KBM-7 (cell line): ENCODE measurements around the gene DYNLL2.
A peak's percentile ranks its signal among the peaks of the same experiment; 100 is the strongest.
"Not testable (repeated sequence)": the region's sequence is repeated elsewhere in the genome, so short reads cannot be mapped to it uniquely, and the experiment has no call there.

ENCODE experiments used
- DNase-seq: peaks from one replicate; pipeline ENCODE4 v3.0.0-alpha.2; 2015
- in situ Hi-C: fragments of 300-500 bp; cut with MboI; formaldehyde crosslinking; loops from 2 replicates; pipeline ENCODE4 v1.14.3; 2020; ENCODE audit warnings: low sequenced_read_pairs, low pct_unique_long_range_greater_than_20kb, mixed read lengths

Gene DYNLL2

DNA sequence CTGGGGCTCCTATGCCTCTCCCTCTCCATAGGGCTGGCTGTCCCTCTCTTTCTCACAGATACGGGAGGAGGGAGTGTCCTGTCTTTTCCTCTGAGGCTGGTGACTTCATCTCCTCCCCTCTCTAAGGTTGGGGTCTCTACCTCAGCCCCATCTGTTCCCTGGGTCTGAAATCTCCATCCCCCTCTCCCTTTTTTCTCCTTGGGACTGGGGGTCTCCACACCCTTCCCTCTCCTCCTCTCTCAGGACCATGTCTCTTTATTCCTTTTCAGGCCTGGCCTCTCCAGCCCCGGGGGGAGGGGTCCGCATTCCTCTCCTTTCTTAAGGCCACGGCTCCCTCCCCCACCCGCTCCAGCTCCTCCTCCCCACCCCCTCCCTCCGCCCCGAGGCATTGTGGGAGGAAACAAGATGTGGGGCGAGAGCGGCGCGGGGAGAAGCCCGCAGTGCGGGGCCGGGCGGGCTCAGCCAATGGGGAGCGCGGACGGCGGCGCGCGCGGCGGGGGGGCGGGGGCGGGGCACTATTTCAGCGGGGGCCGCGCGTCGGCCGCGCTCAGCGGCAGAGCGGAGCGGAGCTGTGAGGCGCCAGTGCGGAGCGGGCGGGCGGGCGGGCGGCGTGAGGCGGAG is at the start of gene DYNLL2:
DYNLL2 (plus strand) TSS at position 550 of the 621 bp plus-strand sequence. CDS start 3,672 bp downstream, outside the sequence.
- peak; percentile 61 for DNase-seq
- in situ Hi-C loops: no loop called here

DNA sequence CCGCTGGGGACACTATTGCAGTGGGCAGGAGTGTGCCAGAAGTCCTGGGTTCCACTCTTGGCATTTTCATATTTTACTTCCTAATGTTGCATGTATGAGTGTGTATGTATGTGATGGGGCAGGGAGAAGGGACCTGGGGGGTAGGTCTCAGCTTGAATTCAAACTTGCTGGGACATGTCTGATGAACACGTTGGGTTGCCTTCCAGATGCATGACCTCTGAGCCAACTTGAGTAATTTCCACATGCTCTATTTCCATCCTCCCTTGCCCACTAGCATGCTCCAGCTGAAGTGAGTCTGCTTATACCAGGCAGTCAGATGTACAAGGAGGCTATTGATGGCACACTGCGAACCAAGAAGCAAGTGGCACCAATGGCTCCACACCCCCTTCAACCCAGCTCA is 43.2 kb upstream of the DYNLL2 start:
- no peak for DNase-seq
- in situ Hi-C loops: no loop called here

DNA sequence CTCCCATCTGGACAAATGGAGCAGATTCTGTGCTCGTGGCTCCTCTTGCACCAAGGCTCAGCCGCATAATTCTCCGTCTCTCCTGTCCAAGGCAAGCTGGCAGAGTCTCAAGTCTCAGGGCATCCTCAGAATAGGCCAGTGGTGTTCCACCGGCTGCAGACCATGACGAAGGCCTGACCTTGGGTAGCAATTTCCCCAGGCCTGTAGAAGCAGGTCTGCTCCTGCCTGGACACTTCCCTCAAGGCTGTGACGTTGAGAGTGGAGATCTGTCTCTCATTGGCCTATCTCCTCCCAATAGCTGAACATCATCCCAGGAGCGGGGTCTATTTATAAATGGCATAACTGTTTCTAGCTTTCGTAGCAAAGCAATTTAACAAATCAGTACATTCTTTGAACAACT is 42.8 kb upstream of the DYNLL2 start:
- in situ Hi-C loops: no loop called here
- DNase-seq: no peak

DNA sequence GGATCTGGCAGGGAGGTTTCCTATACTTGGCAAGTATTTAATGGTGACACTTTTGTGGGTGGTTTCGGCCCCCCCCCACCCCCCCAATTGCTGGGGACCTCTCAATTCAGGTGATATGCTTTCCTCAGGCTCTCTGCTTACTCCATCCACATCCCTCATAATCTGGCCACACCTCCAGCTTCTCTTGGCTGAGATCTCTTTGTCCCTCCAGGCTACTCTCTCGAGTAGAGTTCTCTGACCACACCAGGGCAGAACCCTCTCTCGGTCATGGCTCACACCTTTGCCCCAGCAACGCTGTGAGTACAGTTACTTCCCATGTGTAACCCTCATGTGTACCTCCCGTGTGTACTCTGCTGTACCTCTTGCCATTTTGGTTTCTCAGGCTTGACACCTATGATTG is 42.1 kb upstream of the DYNLL2 start:
- in situ Hi-C loops: no loop called here
- DNase-seq: no peak

DNA sequence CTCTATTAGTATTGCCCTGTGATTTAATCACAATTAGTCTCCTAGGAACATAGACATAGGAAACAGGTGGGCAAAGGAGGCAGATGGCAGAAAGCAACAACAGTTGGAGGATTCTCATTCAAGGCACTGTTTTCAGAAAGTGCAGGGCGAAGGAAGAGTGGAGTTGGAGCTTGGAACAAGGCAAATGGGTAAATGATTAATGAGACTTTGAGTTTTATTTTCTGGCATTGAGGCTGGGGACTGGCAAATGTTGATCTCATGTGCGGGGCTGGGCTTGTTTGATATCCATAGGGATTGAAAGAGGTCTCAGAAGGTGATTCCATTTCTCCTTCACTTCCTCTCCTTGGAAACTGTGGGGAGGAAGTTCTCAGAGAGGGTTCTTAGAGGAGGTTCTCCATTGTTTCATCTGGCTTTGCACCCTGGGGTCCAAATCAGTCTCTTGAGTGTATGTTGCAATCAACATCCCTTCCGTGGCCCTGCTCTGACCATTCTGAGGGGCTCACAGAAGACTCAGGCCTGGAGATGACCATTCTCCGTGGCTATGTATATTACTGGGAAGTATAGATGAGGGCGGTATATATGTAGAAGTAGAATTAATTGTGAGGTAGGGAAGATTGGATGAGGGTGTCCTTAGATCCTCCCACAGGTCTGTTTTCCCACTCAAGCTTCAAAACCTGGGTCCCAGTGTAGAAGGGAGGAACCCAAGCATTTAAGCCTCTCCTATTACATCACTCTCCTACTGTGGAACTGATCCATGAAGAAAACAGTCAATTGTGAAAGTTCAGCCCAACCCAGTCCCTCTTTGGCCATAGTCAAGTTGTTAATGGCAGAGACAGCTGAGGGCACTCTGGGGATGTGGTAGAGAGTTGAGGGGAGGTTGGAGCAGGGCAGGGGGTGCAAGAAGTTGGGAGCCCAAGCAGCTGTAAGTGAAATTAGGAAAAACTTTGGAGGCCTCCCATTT is 39.7 kb upstream of the DYNLL2 start:
- in situ Hi-C loops: no loop called here
- no peak for DNase-seq

DNA sequence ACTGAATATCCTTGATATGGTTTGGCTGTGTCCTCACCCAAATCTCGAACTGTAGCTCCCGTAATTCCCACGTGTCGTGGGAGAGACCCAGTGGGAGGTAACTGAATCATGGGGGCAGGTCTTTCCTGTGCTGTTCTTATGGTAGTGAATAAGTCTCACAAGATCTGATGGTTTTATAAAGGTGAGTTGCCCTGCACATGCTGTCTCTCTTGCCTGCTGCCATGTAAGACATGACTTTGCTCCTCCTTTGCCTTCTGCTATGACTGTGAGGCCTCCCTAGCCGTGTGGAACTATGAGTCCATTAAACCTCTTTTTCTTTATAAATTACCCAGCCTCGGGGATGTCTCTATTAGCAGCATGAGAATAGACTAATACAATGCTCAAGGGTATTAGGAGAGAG is 39.0 kb upstream of the DYNLL2 start:
- DNase-seq, in situ Hi-C loops: not testable (repeated sequence)

DNA sequence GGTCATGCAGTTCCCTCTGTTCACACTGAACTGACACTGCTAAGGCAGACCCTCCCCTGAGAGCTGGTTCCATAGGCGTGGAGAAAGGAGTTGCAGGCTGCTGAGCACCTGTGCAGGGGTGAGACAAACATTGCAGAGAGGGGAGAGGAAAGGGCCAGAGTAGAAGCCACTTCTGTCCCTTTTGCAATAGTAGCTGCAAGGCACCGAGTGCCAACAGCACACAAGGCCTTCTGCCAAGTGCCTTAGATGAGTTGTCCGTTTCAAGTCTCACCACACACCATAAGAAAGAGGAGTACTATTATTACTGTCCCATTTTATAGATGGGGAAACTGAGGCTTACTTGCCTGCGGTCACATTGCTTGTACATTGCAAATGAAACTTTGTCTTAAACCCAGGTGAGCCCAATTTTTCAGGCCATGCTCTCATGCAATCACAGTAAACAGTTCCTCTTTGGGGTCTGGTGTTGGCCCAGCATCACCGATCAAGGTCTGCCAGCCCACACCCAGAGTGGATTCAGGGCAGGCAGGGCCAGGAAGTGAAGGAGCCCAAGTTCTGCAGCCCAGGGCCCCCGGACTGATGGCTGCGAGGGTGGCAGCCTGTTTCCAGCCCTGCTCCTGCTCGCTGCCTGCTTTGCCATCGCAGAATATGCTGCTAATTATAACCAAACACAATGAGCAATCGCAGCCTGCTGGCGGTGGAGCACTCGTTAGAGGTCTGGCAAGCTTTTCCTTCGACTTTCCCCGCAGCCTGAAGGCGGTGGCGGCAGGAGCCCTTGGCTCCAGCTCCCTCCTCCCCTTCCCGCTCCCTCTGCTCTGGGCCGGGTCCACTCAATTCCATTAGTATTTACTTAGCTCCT is 36.8 kb upstream of the DYNLL2 start:
- in situ Hi-C loops: no loop called here
- DNase-seq: no peak

DNA sequence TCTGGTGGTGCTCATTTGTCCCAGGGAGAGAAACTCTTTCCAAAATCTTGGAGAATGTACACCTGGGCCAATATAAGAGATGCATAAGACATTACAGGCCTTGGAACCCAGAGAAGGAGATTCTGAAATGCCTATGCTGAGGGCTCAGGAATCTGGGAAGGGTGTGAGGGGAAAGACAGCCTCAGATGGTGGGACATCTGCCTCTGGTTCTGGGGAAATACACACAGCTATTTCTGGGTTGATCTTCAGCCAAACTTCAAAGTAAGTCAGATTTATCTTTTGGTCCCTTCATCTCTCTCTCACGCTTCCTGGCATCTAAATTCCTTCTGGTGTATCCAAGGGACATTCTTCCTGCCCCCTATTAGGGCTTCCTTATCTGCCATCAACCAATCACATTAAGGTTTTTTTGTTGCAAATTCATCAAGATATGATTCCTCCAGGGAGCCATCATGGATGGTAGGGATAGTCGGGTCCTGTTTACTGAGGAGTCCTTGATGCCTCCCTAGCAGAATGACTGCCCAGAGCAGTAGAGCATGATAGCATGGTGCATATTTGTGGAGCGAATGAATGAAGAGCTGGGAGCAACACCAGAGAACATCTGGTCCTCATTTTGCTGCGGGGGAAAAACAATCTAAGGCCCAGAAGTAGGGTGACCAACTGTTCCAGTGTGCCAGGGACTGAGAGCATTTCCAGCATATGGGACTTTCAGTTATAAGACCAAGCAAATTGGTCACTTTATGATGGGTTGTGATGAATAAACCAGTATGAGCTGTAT is 35.7 kb upstream of the DYNLL2 start:
- in situ Hi-C loops: no loop called here
- DNase-seq: no peak

DNA sequence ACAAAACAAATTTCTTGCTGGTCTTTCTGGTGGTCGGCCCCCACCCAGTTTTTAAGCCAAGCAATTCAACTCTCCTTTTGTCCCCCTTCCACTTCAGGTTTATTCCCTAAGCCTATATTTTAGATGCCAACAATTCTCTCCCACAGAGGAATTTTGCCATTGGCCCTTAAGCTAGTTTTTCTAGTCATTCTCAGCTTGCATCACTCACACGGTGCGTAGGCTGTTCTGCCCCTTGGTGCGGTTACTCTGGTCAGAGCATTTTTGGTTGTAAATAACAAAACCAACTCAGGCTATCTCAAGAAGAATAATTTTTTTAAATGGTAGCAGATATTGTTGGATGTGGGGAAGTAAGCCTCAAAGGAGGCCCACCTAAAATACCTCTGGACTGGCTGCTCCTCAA is 33.7 kb upstream of the DYNLL2 start:
- in situ Hi-C loops: no loop called here
- no peak for DNase-seq

DNA sequence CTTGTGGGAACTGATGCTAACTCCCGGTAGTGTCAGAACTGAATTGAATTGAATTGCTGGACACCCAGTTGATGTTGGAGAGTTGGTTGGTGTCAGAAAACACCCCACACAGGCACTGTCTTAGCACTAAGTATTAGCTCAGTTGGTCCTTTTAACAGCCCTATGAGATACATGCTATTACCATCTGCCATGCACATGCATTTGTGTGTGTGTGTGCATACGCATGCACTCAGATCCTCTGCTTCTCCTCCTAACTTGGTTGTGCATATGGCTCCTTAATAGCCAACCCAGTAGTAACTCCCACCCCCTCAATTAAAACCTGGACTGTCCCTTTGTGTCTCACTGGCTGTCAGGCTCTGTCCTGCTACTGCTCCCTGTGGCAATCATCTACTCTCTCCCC is 32.3 kb upstream of the DYNLL2 start:
- in situ Hi-C loops: no loop called here
- no peak for DNase-seq

DNA sequence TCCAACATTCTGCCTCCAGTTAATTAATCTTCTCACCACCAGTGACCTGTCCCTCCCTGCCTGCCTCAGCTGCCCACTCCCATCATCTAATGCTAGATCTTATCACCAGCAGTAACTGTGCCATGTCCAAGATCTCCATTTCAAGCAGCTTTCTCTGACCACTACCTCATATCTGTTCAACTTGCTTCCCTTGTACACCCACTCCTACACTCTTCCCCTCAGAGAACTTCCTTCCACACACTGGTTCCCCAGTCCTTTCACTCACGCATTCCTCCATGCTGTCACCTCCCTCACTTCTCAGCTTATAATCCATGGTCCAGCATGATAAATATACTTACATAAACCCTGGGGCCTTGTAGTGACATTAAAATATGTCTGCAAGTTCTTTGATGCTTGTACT is 31.8 kb upstream of the DYNLL2 start:
- no peak for DNase-seq
- in situ Hi-C loops: no loop called here

DNA sequence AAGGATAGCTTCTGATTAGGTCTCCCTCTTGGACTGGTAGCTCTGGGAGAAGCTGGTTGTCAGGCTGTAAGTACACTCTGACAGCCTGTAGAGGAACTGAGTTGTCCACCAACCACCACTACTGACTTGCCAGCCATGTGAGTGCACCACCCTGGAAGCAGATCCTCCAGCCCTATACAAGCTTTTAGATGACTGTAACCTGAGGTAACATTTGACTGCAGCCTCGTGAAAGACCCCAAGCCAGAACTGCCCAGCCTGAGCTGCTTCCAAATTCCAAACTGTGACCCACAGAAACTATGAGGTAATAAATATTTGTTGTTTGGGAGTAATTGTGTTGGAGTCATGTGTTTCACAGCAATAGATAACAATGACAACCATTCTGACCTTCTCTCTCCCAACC is 30.8 kb upstream of the DYNLL2 start:
- no peak for DNase-seq
- in situ Hi-C loops: no loop called here

DNA sequence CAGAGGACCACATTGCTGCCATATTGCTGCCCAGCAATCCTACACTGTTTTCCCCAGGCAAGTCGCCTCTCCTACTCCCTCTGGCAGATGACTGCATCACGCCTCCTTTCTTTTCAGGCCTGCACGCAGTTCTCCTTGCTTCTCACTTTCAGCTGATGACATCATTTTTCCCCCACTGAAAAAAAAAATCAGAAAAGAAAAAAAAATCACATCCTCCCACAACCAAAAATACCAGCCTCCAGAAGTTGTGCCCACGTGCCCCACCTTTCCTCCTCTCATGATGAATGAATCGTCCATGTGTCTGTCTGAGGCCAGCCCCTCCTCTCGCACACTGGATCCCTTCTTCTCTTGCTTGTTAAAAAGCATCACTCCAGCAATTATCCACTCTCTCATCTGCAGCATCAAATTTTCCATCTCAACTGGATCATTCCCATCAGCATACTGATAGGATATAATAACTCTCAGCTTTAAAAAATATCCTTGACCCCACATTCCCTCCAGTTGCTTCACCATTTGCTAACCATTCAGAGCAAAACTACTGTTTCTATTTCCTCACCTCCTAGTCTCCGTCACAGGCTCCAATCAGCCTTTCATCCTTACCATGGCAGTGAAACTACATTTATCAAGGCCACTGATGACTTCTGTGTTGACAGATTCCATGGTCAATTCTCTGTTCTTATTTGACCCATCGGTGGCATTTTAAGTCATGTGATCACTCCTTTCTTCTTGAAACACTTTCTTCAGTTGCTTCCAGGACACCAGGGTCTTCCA is 30.1 kb upstream of the DYNLL2 start:
- no peak for DNase-seq
- in situ Hi-C loops: no loop called here

DNA sequence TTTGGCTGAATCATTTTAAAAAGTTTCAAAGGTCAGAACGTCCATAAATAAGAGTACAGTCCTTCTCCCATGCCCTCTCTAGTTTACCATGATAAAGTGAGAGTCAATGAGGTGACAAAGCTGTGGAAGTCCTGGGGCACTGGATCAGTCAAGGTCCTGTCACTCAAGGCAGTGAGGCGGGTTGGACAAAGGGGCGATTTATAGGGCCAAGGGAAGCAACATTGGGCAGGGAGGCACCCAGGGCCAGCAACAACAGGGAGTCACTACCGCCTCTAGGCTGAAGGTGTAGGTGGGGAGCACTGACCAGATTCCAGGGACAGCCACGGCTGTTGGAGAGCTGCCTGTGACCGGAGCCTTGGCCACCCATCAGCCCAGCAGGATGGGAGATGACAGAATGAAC is 28.6 kb upstream of the DYNLL2 start:
- in situ Hi-C loops: no loop called here

DNA sequence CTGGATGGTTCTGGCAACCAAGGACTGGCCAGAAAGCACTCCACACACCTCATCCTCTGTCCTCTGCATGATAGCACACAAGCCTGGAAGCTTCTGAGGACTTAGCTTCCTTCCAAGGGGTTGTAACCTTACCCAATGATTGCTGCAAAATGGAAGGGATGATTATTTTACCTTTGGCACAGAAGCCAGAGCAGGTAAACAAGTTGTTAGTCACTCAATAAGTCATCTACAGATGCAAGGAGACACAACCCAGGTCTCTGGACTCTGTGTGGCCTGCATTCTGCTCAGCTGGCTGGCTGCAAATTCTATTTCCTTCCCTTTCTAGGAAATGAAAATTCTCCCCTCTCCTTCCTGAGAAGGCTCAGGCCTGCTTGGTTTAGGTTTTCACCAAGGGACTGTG is 26.7 kb upstream of the DYNLL2 start:
- no peak for DNase-seq
- in situ Hi-C loops: no loop called here

More for the DNA sequence above, 28.6 kb upstream of the DYNLL2 start:
- DNase-seq: no peak

DNA sequence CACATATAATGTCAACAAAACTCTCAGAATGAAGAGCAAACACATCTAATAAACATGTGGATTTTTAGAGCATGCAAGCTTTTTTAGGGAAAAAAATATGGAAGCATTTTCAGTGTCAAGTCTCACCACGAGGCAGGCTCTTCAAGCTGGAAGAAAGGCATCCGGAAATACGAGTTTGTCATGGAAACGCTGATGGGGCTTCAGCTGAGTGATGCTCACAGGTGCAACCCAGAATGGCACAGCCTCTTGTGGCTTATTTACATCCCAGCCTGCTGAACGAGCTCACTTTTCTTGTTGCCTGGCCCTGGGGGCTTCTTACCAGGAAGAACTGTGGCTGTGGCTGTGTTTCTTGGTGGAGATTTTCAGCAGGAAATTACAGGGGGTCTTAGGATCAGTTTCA is 24.1 kb upstream of the DYNLL2 start:
- DNase-seq: no peak
- in situ Hi-C loops: no loop called here

DNA sequence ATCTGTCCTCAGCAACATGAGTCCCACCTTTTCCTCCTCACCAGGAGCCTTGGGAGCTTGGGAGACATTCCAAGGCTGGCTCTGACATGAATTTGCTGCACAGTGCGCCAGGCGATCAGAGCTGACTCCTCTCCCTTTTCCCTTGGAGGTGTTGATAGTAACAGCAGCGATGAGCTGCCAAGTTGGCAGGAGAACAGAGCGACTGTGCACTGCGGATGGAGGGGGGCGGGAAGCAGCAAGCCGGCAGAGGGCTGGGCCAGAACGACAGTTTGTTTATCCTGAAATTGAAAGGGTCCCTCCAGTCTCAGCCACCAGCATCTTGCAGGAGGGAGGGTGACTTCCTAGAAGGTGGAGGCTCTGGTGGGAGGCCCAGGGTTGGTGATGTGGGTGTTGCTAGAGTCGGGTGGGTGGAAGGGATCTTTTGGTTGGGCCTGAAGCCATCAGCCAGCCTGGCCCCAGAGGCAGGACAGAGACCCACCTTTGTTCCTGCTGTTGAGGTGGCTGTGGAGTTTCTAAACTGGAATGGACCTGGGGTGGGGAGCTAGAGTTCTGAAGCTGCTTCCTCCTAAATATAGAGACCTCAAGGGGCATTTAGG is 22.5 kb upstream of the DYNLL2 start:
- in situ Hi-C loops: no loop called here
- no peak for DNase-seq

DNA sequence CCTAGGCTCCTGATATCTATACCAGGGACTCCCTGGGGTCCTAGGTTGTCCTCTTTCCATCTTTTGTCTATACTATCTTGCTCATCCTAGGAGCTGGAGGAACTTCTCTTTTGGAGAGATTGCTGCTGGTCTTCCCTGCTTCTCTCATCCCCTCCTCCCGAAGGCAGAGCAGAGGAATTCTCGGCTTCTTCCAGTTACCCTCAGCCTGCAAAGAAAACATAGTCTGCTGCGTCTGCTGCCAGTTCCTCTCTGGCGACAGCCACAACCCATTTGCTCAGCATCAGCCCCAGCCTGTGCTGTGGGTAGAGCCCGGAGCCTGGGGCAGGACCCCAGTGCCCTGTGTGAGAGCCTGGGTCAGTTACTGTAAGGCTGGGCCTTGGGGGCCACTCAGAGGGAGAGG is 21.5 kb upstream of the DYNLL2 start:
- no peak for DNase-seq
- in situ Hi-C loops: no loop called here
